ENCODE data around the gene CFAP45. TPM values are rescaled to one million over a fixed set of nuclear protein-coding genes. Genes with fewer than 3 reads are reported as not detected.

The CFAP45 gene
- total and polyA plus RNA-seq, 2 of the 8 experiments (the other 6 are each of a cell fraction or from before 2014, with no cell fraction given), result 0.05 TPM; not detected in 1

DNA sequence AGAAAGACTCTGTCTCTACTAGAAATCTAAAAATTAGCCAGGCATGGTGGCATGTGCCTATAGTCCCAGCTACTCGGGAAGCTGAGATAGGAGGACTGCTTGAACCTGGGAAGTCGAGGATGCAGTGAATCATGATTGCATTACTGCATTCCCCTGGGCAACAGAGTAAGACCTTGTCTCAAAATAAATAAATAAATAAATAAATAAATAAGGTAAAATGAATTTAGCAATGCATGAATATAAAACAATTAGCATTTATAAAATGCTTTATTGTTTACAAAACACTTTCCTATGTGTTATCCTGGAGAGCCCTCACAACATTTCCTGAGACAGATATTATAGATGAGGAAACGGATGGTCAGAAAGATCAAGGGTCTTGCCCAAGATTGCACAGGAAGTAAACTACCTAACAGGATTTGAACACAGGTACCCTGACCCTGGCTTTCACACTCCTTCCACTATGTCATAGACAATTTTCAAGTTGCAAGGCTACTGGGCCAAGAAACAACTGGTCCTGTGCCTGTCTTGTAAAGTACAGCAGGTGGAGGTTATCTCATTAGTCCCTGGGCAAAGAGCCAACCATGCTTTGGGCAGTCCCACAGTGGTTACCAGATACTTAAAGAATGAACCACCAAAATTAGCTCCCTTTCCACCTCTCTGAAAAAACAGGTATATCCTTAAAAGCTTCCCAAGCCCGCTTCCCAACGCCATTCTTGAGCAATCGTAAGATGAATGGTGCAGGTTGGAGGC lies 22.1 kb downstream of the CFAP45 start (continued):
- TF ChIP-seq TCF12 (IDR thresholded peaks at IDR 0.05; ENCODE audit: low read depth, low read length) (no peak), CHD2 (IDR thresholded peaks at IDR 0.05; ENCODE audit: low read length) (no peak), BRCA1 (IDR thresholded peaks at IDR 0.05; ENCODE audit: low read depth, low read length) (no peak), TEAD4 (IDR thresholded peaks at IDR 0.05; ENCODE audit: low read depth, low read length) (no peak), HDAC6 (IDR thresholded peaks at IDR 0.05; ENCODE audit: low read depth, low read length) (no peak), SP1 (IDR thresholded peaks at IDR 0.05; ENCODE audit: low read depth, low read length) (no peak)
- TF ChIP-seq, protein P1, sequence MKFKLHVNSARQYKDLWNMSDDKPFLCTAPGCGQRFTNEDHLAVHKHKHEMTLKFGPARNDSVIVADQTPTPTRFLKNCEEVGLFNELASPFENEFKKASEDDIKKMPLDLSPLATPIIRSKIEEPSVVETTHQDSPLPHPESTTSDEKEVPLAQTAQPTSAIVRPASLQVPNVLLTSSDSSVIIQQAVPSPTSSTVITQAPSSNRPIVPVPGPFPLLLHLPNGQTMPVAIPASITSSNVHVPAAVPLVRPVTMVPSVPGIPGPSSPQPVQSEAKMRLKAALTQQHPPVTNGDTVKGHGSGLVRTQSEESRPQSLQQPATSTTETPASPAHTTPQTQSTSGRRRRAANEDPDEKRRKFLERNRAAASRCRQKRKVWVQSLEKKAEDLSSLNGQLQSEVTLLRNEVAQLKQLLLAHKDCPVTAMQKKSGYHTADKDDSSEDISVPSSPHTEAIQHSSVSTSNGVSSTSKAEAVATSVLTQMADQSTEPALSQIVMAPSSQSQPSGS (IDR thresholded peaks at IDR 0.05; ENCODE audit: low read length), result no peak

All from H1 (cell line).